OCI-LY7 (cell line): Measurements from ENCODE around the gene SELENOV. TPM values are rescaled to one million over a fixed set of nuclear protein-coding genes. Genes with fewer than 3 reads are reported as not detected.

Source experiments
- BruUV-seq: library from RNA; stranded (reverse); fragments of 400-500 nt; replicated peaks from 2 replicates; lab custom pipeline; 2021; lab: Mats Ljungman, UMichigan
- CTCF ChIA-PET: fragments of 300-600 bp; sonication (Branson Sonifier 250); formaldehyde crosslinking; loops from one replicate; lab custom pipeline; 2022; ENCODE audit warnings: antibody characterized with exemption; ENCODE audit not compliant: unreplicated experiment; lab: Charles Lee
- POLR2A ChIA-PET: fragments of 300-600 bp; sonication (Branson Sonifier 250); formaldehyde crosslinking; loops from one replicate; lab custom pipeline; 2022; ENCODE audit warnings: antibody characterized with exemption; lab: Charles Lee
- DNase-seq: peaks from one replicate; pipeline ENCODE4 v3.0.0-alpha.2; 2015; ENCODE audit warnings: low spot score
- H2AFZ ChIP-seq: fragments of 200-600 bp; sonication (generic), shearing (Covaris generic); 2 replicates; pipeline ENCODE4 v1.6.1; 2014; ENCODE audit warnings: mild to moderate bottlenecking, antibody characterized with exemption, low read length, moderate library complexity
- H3K27ac ChIP-seq: fragments of 200-600 bp; sonication (generic); 2 replicates; pipeline ENCODE4 v1.5.1; 2014; ENCODE audit warnings: mixed run types, low read depth, mild to moderate bottlenecking, moderate library complexity, low read length, inconsistent platforms; ENCODE audit not compliant: poor library complexity, severe bottlenecking
- H3K36me3 ChIP-seq: fragments of 200-600 bp; sonication (generic); 2 replicates; pipeline ENCODE4 v1.6.1; 2014; ENCODE audit warnings: mild to moderate bottlenecking, antibody characterized with exemption, low read length, moderate library complexity, mixed read lengths; ENCODE audit not compliant: insufficient read depth
- H3K4me1 ChIP-seq: fragments of 200-600 bp; sonication (generic); 2 replicates; pipeline ENCODE4 v1.5.1; 2014; ENCODE audit warnings: mild to moderate bottlenecking, low read length; ENCODE audit not compliant: insufficient read depth, poor library complexity, severe bottlenecking
- H3K4me2 ChIP-seq: fragments of 200-600 bp; sonication (generic); 2 replicates; pipeline ENCODE4 v1.6.1; 2014; ENCODE audit warnings: mild to moderate bottlenecking, low read length
- H3K4me3 ChIP-seq: fragments of 200-600 bp; sonication (generic); 2 replicates; pipeline ENCODE4 v1.5.1; 2014; ENCODE audit warnings: mild to moderate bottlenecking, low read depth, low read length; ENCODE audit not compliant: poor library complexity, severe bottlenecking
- H3K79me2 ChIP-seq: fragments of 200-600 bp; sonication (generic); 2 replicates; pipeline ENCODE4 v1.6.1; 2016; ENCODE audit warnings: low read depth, mild to moderate bottlenecking, low read length, moderate library complexity, mixed read lengths; ENCODE audit not compliant: insufficient read depth
- H3K9me2 ChIP-seq: fragments of 200-600 bp; sonication (generic); 2 replicates; pipeline ENCODE4 v1.6.1; 2016; ENCODE audit warnings: mild to moderate bottlenecking, low read length, mixed read lengths; ENCODE audit not compliant: insufficient read depth
- H3K9me3 ChIP-seq: fragments of 200-600 bp; sonication (generic); 2 replicates; pipeline ENCODE4 v1.6.1; 2014; ENCODE audit warnings: mild to moderate bottlenecking, mixed run types, low read length, mixed read lengths
- H4K20me1 ChIP-seq: fragments of 200-600 bp; sonication (generic); 2 replicates; pipeline ENCODE4 v1.6.1; 2014; ENCODE audit warnings: mild to moderate bottlenecking, antibody characterized with exemption, low read length, moderate library complexity, mixed read lengths; ENCODE audit not compliant: insufficient read depth
- EZH2phosphoT487 ChIP-seq: fragments of 200-600 bp; sonication (generic); IDR thresholded peaks from 2 replicates; pipeline ENCODE4 v1.6.1; 2018; ENCODE audit warnings: low read depth, borderline replicate concordance, mild to moderate bottlenecking, mixed run types, antibody characterized with exemption, low read length, moderate library complexity, mixed read lengths
- intact Hi-C: fragments of 100-400 bp; cut with micrococcal nuclease; formaldehyde crosslinking; loops from one replicate; pipeline ENCODE4 v1.10.0; 2022; ENCODE audit not compliant: unreplicated experiment
- total RNA-seq, 2 experiments: library from RNA; depleted of rRNA in 1 of 2; stranded (reverse); fragments of >200 nt in 1 of 2; shearing (Covaris generic) in 1 of 2; gene quantifications; 2 replicates each; pipeline ENCODE4 v1.2.3, GENCODE V29; 2014 to 2022
- TF ChIP-seq, protein P1 (sequence below): fragments of 200-600 bp; sonication (generic); conservative IDR thresholded peaks from 2 replicates; pipeline ENCODE4 v1.5.1; 2014; ENCODE audit warnings: mild to moderate bottlenecking, antibody characterized with exemption, low read length, moderate library complexity, mixed read lengths

The SELENOV gene
- total RNA-seq, 2 experiments from 2014 or later, result not detected

DNA sequence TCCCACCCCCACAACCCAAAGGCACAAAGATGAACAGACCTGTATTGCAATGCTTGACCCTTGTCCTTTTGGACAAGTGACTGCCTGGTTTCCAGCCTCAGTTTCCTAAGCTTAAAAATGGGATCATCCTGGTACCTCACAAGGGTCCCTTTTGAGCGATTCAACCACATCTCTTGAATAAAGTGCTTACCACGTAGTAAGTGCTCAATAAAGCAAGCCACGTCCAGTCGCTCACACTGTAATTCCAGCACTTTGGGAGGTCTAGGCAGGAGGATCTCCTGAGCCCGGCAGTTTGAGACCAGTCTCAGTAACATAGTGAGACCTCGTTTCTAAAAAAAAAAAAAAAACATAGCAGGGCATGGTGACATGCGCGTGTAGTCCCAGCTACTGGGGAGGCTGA is 15.0 kb upstream of the SELENOV start:
- ChIA-PET CTCF (interaction anchor here (0.6 kb wide), 1 partner anchor 19 kb away, joined by 5 read pairs; the partner anchor contains the start of gene TIMM50), POLR2A (interaction anchor here (0.5 to 0.6 kb wide), 2 partner anchors 10 to 169 kb away, joined by 3 to 4 read pairs; no protein-coding TSS in a partner anchor)
- Histone ChIP-seq H3K9me2 (no peaks in the 10 kb centered on the region), H3K79me2 (no peaks in the 10 kb centered on the region), H3K4me2 (no peak overlapping the region), H3K9me3 (no peaks in the 10 kb centered on the region), H3K4me3 (no peak overlapping the region), H3K4me1 (peaks cover 32% of the 10 kb centered on the region), H4K20me1 (no peaks in the 10 kb centered on the region), H3K36me3 (no peaks in the 10 kb centered on the region), H2AFZ (no peak overlapping the region), H3K27ac (no peak overlapping the region)
- DNase-seq, result no peak
- no TSS peak for BruUV-seq
- TF ChIP-seq EZH2phosphoT487, result no peak
- TF ChIP-seq, protein P1, sequence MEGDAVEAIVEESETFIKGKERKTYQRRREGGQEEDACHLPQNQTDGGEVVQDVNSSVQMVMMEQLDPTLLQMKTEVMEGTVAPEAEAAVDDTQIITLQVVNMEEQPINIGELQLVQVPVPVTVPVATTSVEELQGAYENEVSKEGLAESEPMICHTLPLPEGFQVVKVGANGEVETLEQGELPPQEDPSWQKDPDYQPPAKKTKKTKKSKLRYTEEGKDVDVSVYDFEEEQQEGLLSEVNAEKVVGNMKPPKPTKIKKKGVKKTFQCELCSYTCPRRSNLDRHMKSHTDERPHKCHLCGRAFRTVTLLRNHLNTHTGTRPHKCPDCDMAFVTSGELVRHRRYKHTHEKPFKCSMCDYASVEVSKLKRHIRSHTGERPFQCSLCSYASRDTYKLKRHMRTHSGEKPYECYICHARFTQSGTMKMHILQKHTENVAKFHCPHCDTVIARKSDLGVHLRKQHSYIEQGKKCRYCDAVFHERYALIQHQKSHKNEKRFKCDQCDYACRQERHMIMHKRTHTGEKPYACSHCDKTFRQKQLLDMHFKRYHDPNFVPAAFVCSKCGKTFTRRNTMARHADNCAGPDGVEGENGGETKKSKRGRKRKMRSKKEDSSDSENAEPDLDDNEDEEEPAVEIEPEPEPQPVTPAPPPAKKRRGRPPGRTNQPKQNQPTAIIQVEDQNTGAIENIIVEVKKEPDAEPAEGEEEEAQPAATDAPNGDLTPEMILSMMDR, result no peak
- intact Hi-C loops, result loop anchor here (2.0 kb wide), 1 partner anchor 33 kb away; the partner anchor contains the start of gene EID2B

DNA sequence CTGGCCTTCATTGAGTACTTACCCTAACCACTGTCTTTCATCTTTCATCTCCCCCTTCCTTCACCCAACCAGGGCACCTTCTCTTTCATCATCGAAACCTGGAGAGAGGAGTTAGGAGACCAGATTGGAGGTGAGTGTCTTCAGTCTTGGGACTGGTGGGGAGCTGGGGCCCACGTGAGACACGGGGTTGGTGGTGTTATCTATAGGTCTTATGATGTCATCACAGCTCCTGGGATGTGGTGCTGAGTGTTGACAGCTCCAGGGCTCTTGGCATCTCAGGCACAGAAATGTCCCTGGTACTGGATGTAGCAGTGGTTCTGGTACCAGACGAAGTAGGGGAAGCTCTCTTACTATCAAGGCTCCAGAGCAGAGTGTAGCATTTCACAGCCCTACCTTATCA is 14.4 kb upstream of the SELENOV start:
- BruUV-seq, result no TSS peak
- TF ChIP-seq EZH2phosphoT487, result no peak
- TF ChIP-seq, protein P1, result no peak
- H3K27ac ChIP-seq, result no peak overlapping the region
- ChIA-PET POLR2A (interaction anchor here (0.5 kb wide), 1 partner anchor 22 kb away, joined by 3 read pairs; no protein-coding TSS in a partner anchor), CTCF (interaction anchor here (0.6 to 1.0 kb wide), 2 partner anchors 19 to 20 kb away, joined by 3 to 5 read pairs; partner anchors contain the start of gene TIMM50)
- H3K9me3 ChIP-seq, result no peaks in the 10 kb centered on the region
- no peaks in the 10 kb centered on the region for H3K36me3 ChIP-seq
- H2AFZ ChIP-seq, result no peak overlapping the region
- H3K9me2 ChIP-seq, result no peaks in the 10 kb centered on the region
- no peaks in the 10 kb centered on the region for H4K20me1 ChIP-seq
- peaks cover 32% of the 10 kb centered on the region for H3K4me1 ChIP-seq
- no peak overlapping the region for H3K4me3 ChIP-seq
- intact Hi-C loops, result no loop called here
- DNase-seq, result no peak
- no peaks in the 10 kb centered on the region for H3K79me2 ChIP-seq
- no peak overlapping the region for H3K4me2 ChIP-seq

DNA sequence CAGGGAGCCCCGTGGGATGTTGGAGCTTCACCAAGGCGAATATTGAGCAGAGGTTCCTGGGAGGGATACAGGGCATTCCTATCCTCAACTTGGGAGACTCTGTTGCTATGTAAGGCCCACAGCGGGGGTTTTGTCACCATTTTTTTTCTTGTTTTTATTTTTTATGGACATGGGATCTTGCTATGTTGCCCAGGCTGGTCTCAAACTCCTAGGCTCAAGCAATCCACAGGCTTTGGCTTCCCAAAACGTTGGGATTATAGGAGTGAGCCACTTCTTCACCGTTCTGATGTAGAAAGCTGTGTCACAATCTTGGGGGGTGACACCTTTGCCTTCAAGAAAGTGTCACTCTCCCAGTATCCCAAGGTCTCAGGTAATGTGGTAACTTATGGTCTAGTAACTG is 13.6 kb upstream of the SELENOV start:
- no peak for TF ChIP-seq EZH2phosphoT487
- TF ChIP-seq, protein P1, result no peak
- Histone ChIP-seq H3K36me3 (no peaks in the 10 kb centered on the region), H3K9me2 (no peaks in the 10 kb centered on the region), H3K4me3 (no peak overlapping the region), H3K79me2 (no peaks in the 10 kb centered on the region), H3K9me3 (no peaks in the 10 kb centered on the region), H3K27ac (no peak overlapping the region), H2AFZ (no peak overlapping the region), H3K4me2 (no peak overlapping the region), H3K4me1 (peaks cover 32% of the 10 kb centered on the region), H4K20me1 (no peaks in the 10 kb centered on the region)
- ChIA-PET CTCF (interaction anchor here (1.0 kb wide), 1 partner anchor 20 kb away, joined by 3 read pairs; no protein-coding TSS in a partner anchor), POLR2A (no interaction called here)
- intact Hi-C loops, result no loop called here
- no TSS peak for BruUV-seq
- DNase-seq, result no peak
